Colon (tissue), 2 donors: ENCODE measurements around the gene GCNT1.

ENCODE experiments used
- FAIRE-seq: peaks from 2 replicates; lab custom pipeline; 2012; peaks lifted over from hg19 to GRCh38; lab: Jason Lieb, UNC
- donor health status: control.
- donor health status: control.

GCNT1 gene

DNA sequence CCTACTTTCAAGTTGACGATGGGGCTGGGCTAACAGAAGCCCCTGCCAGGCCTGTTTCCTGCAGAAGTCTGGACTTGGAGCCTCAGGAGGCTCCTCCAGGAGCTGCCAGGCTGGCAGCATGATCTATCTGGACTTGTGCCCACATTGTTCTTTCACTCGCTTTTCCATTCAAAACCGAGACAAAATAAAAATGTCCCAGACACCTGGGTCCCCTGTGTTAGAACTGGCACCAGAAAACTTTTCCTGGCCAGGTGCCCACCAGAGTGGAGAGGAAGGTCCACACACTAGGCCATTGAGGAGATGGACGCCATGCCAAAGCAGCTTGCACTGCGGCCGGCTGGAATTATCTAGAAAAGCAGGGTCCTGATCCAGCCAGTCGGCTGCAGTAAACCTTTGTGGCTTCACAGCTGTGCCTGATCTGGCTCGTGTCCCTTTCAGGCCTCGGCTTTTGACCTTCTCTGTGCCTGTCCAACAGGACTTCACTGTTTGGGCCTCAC is 78.2 kb downstream of the GCNT1 start:
- no peak for FAIRE-seq

DNA sequence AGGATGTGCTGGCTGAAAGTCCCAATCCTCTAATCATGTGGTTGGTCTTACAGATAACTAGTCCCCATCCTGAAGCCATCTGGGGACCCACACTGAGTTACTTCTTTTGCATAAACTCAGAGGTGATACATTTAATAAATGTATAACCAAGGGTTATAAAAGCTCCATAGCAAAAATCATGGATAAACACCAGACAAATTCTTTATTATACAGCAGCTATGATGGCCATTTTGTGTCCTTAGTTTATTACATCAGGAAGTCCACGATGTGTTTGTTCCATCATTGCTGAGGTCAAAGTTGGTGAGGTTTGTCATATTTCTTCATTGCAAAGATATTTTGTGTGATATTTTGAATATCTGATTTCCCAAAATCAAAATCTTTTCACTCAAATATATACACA is 80.2 kb downstream of the GCNT1 start:
- no peak for FAIRE-seq

DNA sequence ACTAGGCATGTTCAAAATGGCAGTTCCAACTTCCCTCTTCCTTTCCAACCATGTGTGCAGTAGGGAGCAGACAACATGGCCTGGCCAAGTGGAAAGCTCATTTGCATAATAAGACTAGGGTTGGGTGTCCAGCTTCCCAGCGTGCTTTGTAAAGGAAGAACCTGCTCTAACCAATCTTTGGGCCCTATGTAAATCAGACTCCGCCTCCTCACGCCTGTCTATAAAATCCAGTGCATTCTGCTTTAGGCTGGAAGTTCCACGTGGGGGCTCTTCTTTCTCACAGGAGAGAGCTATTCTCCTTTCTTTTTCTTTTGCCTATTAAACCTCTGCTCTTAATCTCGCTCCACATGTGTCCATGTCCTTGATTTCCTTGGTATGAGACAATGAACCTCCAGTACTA is 83.4 kb downstream of the GCNT1 start:
- FAIRE-seq = no peak

DNA sequence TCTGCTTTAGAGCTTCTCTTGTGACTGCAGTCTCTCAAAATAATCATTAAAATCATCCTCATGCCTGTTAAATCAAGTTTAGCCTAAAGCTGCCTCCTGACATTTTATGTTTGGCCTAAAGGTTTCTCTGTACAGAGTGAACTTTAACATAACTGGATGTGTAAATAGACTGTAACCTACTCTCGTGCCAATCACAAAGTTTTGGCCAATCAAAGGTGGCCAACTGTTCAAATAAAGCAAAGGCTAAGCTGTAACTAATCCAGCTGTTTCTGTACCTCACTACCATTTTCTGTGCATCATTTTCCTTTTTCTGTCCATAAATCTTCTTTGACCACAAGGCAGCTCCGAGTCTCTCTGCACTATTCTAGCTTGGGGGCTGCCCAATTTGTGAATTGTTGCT is 86.2 kb downstream of the GCNT1 start:
- no peak for FAIRE-seq

DNA sequence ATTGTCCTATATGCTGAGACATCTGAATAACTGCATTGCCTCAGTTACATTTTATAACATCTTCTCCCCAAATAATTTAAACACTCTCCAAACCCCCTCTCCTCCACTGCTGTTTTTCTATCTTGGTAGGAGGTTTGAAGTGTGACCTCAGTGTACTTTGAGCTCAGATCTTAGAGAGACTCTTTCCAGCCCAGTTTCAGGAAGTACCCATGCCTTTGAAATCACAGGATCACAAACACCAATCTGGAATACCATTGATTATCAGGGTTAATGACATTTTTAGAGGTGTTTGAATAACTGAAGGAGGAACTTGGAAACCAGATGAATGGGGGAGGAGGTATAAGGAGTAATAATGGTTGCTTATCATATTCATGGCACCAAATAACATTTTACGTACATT is 93.2 kb downstream of the GCNT1 start:
- no peak for FAIRE-seq

DNA sequence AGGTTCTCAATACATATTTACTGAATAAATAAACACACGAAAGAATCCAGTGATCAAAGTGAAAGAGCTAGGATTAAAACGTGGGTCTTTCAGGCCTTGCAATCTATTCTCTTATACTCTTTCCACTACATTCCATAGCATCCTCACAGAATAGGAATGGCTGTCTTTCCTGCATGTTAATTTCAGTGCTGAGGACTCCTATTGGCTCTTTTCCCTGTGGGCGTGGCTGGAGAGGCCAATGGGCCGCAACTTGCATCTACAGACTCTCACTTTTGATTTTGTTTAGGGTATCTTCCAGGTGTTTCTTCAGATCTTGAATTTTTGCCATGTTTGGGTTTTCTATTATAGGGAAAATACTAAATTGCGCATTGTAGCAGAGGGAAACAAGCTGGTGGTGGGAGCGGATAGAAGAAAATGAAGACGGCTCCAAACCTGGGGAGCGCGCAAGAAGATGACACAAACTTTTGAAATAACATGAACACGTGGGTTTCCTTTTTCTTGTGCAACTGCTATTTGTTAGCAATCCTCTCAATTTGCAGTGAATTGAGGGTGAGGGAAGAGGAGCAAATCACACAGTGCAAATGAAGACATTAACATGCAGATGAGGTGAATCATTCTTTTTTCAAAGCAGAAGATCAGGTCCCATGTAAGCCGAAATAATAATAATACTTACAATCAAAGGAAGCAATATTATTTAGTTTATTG is 93.9 kb downstream of the GCNT1 start:
- no peak for FAIRE-seq

DNA sequence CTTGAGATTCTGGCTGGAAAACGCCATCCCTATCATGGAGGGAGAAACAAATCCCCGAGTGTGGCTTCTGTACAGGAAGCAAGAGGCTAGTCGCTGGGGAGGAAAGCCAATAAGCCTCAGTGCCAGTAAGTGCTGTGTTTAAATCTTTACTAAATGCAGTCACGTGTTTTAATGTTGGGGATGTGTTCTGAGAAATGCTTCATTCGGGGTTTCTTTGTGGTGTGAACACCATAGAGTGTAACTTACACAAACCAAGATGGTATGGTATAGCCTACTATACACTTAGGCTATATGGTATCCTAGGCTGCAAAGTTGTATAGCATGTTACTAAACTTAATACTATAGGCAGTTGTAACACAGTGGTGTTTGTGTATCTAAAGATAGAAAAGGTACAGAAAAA is 94.7 kb downstream of the GCNT1 start:
- FAIRE-seq = no peak
